Kidney capillary endothelial cell (primary cell): ENCODE measurements around the gene ODAD3.
"Not testable (repeated sequence)": the region's sequence is repeated elsewhere in the genome, so short reads cannot be mapped to it uniquely, and the experiment has no call there.

ENCODE experiments used
- DNase-seq: peaks from one replicate; pipeline ENCODE4 v3.0.0-alpha.2; 2018; ENCODE audit warnings: low spot score

ODAD3 gene

GRCh38 chr19:11435057-11435832 is at the start of gene ODAD3, which contains the start of gene PRKCSH:
TSS of gene ODAD3 (minus strand) at chr19:11435121. CDS start at chr19:11435016, 105 bp downstream.
TSS of gene PRKCSH (plus strand) at chr19:11435635. CDS start at chr19:11436118, 483 bp downstream.
- peak; percentile 99 for DNase-seq

- DNase-seq: no peak
Measured at GRCh38 chr19:11483366-11484111, 48.6 kb upstream of the ODAD3 start.

GRCh38 chr19:11482384-11483050 is 47.6 kb upstream of the ODAD3 start:
- DNase-seq: peak; percentile 75

- DNase-seq: peak; percentile 58
Measured at GRCh38 chr19:11481534-11482383, 46.8 kb upstream of the ODAD3 start.

GRCh38 chr19:11480715-11481533 is 46.0 kb upstream of the ODAD3 start, which contains the start of gene ELAVL3:
TSS of gene ELAVL3 (minus strand) at chr19:11481046. CDS start at chr19:11480608, 438 bp downstream.
- DNase-seq: no peak

GRCh38 chr19:11479898-11480714 is 45.2 kb upstream of the ODAD3 start:
- no peak for DNase-seq

- DNase-seq: peak; percentile 12
Measured at GRCh38 chr19:11479090-11479897, 44.4 kb upstream of the ODAD3 start.

GRCh38 chr19:11478167-11479089 is 43.5 kb upstream of the ODAD3 start:
- no peak for DNase-seq

GRCh38 chr19:11475861-11476260 is 40.9 kb upstream of the ODAD3 start:
- no peak for DNase-seq

- DNase-seq: not testable (repeated sequence)
Measured at GRCh38 chr19:11475343-11475742, 40.4 kb upstream of the ODAD3 start.

- DNase-seq: no peak
Measured at GRCh38 chr19:11473725-11474124, 38.8 kb upstream of the ODAD3 start.

GRCh38 chr19:11468266-11468845 is 33.4 kb upstream of the ODAD3 start:
- DNase-seq: not testable (repeated sequence)

GRCh38 chr19:11465600-11465999 is 30.7 kb upstream of the ODAD3 start:
- DNase-seq: no peak

- DNase-seq: no peak
Measured at GRCh38 chr19:11464333-11465265, 29.7 kb upstream of the ODAD3 start.

- no peak for DNase-seq
Measured at GRCh38 chr19:11463391-11463790, 28.5 kb upstream of the ODAD3 start.

GRCh38 chr19:11461453-11461852 is 26.5 kb upstream of the ODAD3 start:
- no peak for DNase-seq
